ENCODE measurements around the gene RRP1. TPM values are rescaled to one million over a fixed set of nuclear protein-coding genes. Genes with fewer than 3 reads are reported as not detected.

Gene RRP1
- total RNA-seq, 2 experiments from 2014 or later, result 88.7 to 92.9 TPM

DNA sequence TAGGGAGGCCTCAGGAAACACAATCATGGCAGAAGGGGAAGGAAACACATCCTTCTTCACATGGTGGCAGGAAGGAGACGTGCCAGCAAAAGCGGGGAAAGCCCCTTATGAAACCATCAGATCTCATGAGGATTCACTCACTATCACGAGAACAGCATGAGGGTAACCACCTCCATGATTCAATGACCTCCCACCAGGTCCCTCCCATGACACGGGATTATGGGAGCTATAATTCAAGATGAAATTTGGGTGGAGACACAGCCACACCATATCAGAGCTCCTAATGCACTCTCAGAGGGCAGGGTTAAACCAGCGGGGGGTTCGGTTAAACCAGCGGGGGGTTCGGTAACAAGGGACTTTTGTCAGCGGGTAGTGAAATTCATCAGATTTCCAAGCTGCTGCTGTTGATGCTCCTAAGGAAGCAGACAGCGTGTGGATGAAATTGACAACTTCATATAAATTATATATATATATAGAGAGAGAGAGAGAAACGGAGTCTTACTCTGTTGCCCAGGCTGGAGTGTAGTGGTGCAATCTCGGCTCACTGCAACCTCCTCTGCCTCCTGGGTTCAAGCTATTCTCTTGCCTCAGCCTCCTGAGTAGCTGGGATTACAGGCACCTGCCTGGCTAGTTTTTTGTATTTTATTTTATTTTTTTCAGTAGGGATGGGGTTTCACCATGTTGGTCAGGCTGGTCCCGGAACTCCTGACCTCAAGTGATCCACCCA lies 17.5 kb upstream of the RRP1 start:
- CTCF ChIA-PET, result interaction anchor here (0.7 to 3.5 kb wide), 3 partner anchors 10 to 303 kb away, joined by 3 to 12 read pairs (median 3); partner anchors contain the start of gene RRP1
- POLR2A ChIA-PET, result interaction anchor here (0.6 kb wide), 1 partner anchor 14 kb away, joined by 6 read pairs; no protein-coding TSS in a partner anchor

DNA sequence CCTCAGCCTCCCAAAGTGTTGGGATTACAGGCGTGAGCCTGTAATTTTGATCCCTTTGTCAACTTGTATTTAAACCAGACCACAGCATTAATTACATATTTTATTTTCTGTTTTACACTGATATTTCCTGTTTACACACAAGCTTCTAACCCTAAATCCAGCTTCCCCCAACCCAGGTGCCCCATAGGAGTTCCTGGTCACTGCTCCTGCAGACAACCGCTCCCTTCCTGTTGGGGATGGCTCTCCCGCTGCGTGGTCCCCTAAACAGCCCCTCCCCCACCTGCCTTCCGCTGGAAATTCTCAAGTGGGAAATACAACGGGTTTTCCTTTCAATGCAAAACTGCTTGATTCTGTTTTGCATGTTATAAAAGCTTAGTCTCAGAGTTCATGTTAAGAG lies 17.0 kb upstream of the RRP1 start:
- ChIA-PET POLR2A (no interaction called here), CTCF (interaction anchor here (0.7 to 3.5 kb wide), 2 partner anchors 11 to 17 kb away, joined by 3 to 12 read pairs; partner anchors contain the start of gene RRP1)

DNA sequence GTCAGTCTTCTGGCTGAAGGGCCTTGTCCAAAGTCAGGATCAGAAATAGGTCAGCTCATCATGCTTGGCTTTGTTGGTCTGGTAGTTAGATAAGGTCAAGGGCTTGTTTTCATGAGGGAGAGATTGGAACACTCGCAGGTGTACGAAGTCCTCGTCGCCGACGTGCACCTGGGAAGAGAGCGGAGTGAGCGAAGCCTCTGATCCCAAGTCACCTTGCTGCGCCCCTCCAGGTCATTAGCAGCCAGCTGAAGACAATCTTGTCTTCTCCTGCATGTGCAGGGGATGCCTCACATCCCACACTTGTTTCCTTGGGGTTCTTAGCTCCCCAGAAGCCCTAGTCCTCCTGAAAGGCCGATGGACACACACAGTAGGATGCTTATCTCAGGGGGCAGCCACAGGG lies 15.2 kb upstream of the RRP1 start:
- CTCF ChIA-PET, result interaction anchor here (3.5 kb wide), 1 partner anchor 16 kb away, joined by 12 read pairs; the partner anchor contains the start of gene RRP1
- POLR2A ChIA-PET, result no interaction called here

DNA sequence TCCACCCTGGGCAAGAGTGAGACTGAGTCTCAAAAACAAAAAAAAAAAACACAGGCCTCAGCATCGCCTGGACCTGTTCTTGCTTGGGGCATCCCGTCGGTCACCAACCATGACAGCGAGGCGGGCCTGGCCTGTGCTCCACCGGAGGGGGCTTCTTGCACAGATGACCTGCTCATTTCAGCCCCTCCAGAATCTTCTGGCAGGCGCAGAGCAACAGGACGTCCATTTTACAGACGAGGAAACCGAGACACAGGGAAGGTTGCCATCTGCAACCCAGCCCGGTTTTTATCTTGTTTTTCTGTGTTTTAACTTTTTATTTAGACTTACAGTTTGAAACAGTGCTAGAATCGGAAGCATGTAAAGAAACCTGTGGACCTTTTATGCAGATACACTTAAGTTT lies 14.2 kb upstream of the RRP1 start:
- ChIA-PET CTCF (no interaction called here), POLR2A (no interaction called here)

DNA sequence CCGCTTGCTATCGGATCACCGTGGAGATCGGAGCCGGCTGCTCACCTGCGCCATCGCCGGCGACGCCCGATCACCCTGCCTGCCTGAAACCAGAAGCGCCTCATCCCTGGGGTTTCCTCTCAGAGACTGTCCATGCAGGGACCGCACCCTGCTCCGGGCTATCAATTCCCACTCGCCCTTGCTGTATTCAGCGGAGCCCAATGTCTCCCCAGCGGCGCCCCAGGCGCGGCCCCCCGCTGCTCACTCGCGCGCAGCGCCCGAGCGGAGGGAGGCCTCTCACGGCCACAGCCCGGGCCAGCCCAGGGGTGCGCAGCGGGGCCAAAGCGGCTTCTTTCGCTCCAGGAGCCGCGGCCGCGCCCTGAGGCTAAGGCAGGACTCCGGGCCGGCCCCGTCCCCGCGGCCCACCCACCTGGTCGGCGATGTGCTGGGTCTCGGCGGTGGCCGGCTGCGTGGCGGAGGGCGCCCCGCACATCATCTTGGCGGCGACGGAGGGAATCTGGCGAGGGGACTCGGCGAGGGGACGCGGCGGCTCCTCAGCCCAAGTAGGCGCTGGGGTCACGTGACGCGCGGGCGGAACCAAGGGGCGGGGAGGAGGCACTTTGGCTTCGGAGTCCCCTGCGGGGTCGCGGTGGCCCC lies 13.5 kb upstream of the RRP1 start, which contains the start of gene CSTB:
Gene CSTB, minus strand, starts transcription at position 514 of the 636 bp plus-strand sequence. Its CDS starts 39 bp downstream, at position 475.
- CTCF ChIA-PET, result no interaction called here
- POLR2A ChIA-PET, result no interaction called here

DNA sequence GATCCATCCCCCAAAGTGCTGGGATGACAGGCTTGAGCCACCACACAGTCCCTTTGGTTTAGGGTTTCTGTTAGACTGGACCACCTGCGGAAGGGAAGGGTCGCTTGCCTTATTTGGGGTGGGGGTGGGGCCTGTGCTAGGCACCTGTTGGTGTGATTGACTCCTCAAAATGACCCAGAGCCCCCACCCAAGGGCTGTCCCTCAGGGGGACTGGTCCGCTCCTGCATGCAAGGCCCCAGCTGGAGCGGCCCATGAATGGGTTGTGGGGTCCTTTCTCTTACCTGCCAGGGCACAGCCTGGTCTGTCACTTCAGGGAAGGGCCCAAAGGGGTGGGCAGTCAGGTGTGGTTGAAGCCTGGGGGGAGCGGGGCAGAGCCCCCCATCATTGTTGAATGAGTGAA lies 11.4 kb upstream of the RRP1 start:
- ChIA-PET POLR2A (no interaction called here), CTCF (no interaction called here)

DNA sequence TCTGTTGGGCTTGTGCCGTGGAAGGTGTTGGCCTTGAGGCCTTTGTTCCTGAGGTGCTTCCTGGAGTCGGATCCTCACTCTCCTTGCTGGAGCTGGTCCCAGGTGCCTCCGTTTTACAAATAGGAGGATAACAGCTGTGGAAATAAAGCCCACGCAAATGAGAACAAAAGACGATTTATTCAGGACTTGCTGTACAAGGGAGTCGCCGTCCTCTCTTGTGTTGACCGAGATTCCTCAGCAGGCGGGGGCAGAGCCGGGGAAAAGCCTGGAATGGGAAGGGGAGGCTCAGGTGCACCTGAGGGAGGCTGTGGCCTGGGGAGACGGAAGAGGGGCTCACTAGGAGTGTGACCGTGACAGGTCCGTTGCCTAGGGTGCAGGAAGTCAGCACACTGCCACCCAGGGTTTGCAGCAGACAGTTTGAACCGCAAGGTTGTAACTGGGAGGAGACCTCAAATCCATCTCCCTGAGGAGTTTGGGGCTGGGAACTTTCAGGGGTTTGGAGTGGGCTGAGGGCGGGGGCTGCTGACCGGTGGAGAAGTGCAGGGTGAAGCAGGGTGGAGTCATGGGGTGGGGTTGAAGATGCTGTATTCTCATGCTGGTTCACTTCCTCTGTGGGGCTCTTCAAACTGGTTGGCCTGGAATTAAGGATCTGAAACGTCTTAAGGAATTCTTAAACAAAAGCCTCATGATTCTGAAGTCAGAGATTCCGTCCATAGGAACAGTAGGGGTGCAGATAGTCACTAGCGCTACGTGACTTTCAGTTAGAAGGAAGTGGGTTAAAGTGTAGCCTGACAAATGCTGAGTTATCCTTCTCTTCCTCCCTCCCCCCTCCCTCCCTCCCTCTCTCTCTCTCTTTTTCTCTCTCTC lies 10.7 kb upstream of the RRP1 start:
- ChIA-PET CTCF (no interaction called here), POLR2A (no interaction called here)

DNA sequence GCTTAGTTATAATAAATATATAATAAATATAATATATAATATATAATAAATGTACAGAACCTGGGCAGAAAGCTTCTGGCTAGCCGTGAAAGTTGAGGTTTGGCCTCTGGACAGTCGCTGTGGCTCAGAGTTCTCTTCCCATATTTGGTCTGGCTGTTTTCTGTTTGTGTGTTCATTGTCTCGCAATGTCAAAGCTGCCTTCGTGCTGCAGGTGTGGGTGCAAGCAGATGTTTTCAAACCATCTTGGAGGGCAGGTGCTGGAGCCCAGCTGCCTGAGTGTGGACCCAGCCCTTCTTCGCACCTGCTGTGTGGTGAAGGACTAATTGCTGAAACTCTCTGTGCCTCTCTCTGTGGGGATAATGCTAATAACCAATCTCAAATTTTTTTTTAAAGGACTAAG lies 9.7 kb upstream of the RRP1 start:
- ChIA-PET POLR2A (no interaction called here), CTCF (interaction anchor here (0.8 kb wide), 1 partner anchor 10 kb away, joined by 3 read pairs; the partner anchor contains the start of gene RRP1)

DNA sequence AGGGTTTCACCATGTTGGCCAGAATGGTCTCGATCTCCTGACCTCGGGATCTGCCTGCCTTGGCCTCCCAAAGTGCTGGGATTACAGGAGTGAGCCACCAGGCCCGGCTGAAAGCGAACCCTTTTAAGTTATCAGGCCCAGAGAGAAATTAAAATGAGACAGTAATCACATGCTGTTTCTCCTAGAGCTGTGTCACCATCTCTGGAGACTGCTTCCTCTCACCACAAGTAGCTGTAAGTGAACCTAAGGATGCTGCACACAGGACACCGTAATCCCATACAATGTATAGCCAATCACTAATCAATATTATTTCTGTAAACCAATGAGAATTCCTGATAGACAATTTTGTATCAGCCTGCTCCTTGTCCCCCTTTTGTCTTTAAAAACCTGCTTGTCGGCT lies 7.5 kb upstream of the RRP1 start:
- ChIA-PET CTCF (no interaction called here), POLR2A (no interaction called here)

DNA sequence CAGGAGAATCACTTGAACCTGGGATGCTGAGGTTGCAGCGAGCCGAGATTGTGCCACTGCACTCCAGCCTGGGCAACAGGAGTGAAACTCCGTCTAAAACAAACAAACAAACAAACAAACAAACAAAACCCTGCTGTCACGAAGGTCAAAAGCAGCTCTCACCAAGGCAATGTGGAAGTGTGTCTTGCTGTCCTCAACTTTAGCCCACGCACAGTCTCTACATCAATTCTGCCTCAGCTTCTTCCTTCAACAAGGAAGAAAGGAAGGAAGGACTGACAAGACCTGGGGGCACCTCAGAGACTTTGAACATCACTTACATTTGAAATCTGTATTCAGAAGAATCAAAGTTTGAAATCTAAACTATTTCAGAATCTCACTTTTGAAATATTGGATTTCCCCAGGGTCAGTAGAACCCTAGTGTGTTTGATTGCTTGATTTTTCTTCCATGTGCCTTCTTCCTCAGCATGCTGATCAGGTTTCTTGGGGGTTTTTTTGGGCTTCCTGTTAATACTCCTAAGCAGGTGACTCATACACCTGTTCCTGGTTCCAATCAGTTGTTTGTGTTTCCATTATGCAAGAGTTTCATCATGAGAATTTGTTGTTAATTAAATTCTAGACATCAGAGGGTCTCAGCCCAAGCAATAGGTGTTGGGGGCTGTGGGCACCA lies 6.8 kb upstream of the RRP1 start:
- CTCF ChIA-PET, result no interaction called here
- POLR2A ChIA-PET, result no interaction called here

DNA sequence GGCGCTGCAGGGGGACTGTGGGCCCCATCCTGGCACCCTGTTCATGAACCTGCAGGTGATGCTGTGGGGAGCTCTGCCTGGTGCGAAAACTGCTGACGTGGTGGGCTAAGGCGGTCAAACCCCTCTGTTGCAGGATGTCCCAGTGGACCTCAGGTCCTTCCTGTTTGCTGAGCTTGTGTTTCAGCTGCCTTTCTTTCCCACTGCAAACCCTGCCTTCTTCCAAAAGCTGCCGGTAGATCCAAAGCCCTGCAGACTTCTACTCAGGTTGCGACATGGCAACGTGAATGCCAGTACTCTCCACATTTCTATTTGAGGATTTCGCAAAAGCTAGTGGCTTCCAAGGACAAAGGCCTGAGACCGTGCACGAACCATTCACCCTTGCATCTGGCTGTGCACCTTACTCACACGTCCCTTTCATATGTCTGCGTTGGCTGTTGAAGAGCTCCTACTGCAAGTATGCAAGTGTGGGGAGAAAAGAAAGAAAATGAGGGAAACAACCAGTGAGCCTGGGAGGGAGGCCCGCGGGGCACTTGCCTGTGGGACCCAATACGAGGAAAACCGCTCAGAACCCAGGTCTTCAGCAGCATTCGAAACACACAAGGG lies 6.2 kb upstream of the RRP1 start:
- POLR2A ChIA-PET, result no interaction called here

DNA sequence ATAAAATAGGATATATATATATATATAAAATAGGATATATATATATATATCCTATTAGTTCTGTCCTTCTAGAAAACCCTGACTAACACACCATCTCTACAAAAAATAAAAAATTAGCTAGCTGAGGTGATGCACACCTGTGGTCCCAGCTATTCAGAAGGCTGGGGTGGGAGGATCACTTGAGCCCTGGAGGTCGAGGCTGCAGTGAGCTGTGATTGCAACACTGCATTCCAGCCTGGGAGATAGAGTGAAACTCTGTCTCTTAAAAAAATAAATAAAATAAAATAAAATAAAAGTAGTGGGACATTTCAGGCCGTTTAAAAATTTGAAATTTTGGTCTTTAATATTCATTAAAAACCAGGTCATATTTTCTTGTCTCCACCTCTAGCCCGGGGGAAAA lies 4.2 kb upstream of the RRP1 start:
- POLR2A ChIA-PET, result interaction anchor here (0.7 kb wide), 1 partner anchor 184 kb away, joined by 3 read pairs; no protein-coding TSS in a partner anchor
- CTCF ChIA-PET, result no interaction called here

More for the DNA sequence above, 6.2 kb upstream of the RRP1 start:
- CTCF ChIA-PET, result no interaction called here

DNA sequence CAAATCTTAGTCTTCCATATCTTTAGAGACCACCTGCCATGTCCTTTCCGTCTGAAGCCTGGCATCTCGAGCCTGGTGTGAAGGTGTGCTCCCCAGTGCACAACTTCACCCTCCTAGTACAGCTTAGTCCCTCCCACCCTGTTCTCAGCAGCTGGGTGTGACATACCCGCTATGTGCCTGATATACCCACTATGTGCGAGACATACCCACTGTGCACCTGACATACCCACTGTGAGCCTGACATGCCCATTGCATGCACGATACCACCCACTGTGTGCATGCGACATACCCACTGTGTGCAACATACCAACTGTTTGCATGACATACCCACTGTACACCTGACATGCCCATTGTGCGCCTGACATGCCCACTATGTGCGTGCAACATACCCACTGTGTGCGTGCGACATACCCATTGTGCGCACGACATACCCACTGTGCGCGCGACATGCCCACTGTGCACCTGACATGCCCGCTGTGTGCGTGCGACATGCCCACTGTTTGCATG lies 3.0 kb upstream of the RRP1 start:
- ChIA-PET CTCF (no interaction called here), POLR2A (interaction anchor here (0.7 kb wide), 1 partner anchor 15 kb away, joined by 6 read pairs; no protein-coding TSS in a partner anchor)

DNA sequence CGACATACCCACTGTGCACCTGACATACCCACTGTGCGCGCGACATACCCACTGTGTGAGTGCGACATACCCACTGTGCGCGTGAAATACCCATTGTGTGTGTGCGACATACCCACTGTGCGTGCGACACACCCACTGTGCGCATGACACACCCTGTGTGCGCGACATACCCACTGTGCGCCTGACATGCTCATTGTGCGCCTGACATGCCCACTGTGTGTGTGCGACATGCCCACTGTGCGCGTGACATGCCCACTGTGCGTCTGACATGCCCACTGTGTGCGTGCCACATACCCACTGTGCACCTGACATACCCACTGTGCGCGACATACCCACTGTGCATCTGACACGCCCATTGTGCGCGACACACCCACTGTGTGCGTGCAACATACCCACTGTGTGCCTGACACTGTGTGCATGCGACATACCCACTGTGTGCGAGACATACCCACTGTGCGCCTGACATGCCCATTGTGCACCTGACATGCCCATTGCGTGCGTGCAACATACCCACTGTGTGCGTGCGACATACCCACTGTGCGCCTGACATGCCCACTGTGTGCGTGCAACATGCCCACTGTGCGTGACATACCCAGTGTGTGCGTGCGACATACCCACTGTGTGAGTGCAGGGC lies 2.5 kb upstream of the RRP1 start:
- POLR2A ChIA-PET, result no interaction called here
- CTCF ChIA-PET, result no interaction called here

DNA sequence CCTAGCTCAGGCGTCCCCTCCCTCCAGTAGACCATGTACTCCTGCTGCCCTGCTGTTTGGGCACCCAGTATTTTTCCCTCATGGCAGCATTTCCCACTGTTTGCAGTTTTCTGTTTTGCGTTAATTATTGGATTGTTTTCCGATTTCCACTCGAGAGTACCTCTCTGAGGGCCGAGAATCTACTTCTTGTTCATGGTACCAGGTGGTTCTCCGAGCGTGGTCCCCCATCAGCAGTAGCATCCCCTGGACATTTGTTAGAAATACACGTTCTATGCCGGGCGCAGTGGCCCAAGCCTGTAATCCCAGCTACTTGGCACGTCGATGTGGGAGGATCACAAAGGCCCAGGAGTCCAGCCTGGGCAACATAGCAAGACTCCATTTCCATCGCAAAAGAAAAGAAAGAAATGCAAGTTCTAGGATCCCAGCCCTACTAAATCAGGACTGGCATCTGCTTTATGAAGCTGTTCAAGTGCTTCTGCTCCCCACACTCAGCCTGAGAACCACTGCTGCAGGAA lies 690 bp downstream of the RRP1 start:
- ChIA-PET CTCF (interaction anchor here (0.5 to 2.6 kb wide), 11 partner anchors 10 to 187 kb away, joined by 3 to 12 read pairs (median 4); no protein-coding TSS in a partner anchor), POLR2A (interaction anchor here (1.2 kb wide), 1 partner anchor 9 kb away, joined by 3 read pairs; no protein-coding TSS in a partner anchor)

DNA sequence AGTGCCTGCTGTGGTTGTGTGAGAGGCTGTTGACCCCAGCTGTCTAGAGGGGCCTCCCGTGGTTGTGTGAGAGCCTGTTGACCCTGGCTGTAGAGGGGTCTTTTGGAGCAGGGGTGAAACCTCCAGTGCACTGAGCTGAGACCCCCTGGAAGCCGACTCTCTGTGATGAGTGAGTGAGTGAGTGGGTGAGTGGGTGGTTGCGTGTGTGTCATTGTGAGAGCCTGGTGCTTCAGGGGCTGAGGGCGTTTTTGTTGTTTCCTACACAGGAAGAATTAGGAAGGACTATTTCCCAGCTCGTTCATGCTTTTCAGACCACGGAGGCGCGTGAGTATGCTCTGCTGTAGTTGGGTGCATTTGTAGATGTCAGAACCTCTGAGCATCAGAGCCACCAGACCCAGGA lies 3.0 kb downstream of the RRP1 start:
- ChIA-PET POLR2A (interaction anchor here (0.6 kb wide), 1 partner anchor 74 kb away, joined by 6 read pairs; no protein-coding TSS in a partner anchor), CTCF (interaction anchor here (1.0 kb wide), 1 partner anchor 9 kb away, joined by 3 read pairs; no protein-coding TSS in a partner anchor)

DNA sequence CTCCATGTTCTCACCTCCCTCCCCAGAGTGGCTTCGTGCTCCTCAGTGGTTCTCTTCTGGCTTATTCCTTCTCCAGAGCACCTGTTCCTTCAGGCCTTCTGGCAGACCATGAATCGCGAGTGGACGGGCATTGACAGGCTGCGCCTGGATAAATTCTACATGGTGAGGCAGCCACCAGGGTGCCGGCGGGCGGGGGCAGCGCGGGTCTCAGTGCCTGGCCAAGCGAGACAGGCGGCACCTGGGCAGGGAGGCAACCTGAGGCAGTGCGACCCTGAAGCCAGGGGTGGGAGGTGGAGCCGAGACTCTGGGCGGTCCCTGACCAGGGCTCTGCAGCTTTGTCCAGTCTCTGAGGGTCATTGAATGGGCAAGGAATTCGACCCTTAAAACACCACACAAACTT lies 3.9 kb downstream of the RRP1 start:
- CTCF ChIA-PET, result interaction anchor here (1.0 kb wide), 1 partner anchor 8 kb away, joined by 3 read pairs; no protein-coding TSS in a partner anchor
- POLR2A ChIA-PET, result interaction anchor here (0.6 to 0.7 kb wide), 2 partner anchors 73 to 228 kb away, joined by 3 to 6 read pairs; no protein-coding TSS in a partner anchor

DNA sequence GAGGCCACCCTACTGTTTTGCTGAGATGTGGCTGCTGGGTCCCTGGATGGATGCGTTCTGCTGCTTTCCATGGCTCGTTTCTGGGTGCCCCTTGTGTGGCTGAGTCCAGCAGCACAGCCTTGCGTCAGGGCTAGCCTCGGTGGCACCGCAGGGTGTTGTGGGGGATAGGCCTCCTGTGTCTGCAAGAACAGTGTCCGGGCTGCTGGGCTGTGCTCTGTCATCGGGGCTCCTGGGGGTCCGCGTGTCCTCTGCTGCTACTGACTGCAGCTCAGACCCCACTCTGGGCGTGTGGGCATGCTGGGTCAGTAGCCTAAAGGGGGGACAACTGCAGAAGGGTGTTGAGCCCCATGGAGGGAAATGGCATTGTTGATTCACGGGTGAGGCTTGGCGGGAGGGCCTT lies 4.9 kb downstream of the RRP1 start:
- ChIA-PET CTCF (no interaction called here), POLR2A (interaction anchor here (0.7 kb wide), 1 partner anchor 96 kb away, joined by 4 read pairs; no protein-coding TSS in a partner anchor)

Data from activated CD8-positive, alpha-beta memory T cell treated with anti-CD3 and anti-CD28 coated beads for 36 hours (primary cell).